Thyroid gland (tissue), 4 donors: ENCODE data around the gene AIM2. TPM values are rescaled to one million over a fixed set of nuclear protein-coding genes. Genes with fewer than 3 reads are reported as not detected.

Experiments used
- DNase-seq, 2 donors: peaks; one replicate each; pipeline ENCODE4 v3.0.0-alpha.2; 2019
- H3K27ac ChIP-seq, 3 donors: fragments of 200-600 bp; sonication (generic); 1 replicate in 2 of 3; 2 replicates in 1 of 3; pipeline ENCODE4 v1.5.1; 2016 to 2019; ENCODE audit warnings: mild to moderate bottlenecking in 1 of 3, moderate library complexity in 1 of 3
- H3K27me3 ChIP-seq: fragments of 200-600 bp; sonication (generic); one replicate; pipeline ENCODE4 v1.5.1; 2019
- H3K36me3 ChIP-seq, 2 donors: fragments of 200-600 bp; sonication (generic); one replicate each; pipeline ENCODE4 v1.5.1; 2016 to 2019
- H3K4me1 ChIP-seq, 2 donors: fragments of 200-600 bp; sonication (generic); one replicate each; pipeline ENCODE4 v1.5.1; 2017 to 2019
- H3K4me3 ChIP-seq, 3 donors: fragments of 200-600 bp; sonication (generic); replicated peaks in 1 of 3; 1 replicate in 2 of 3; 2 replicates in 1 of 3; pipeline ENCODE4 v1.5.1; 2016; ENCODE audit warnings: mild to moderate bottlenecking in 1 of 3
- H3K9me3 ChIP-seq: fragments of 200-600 bp; sonication (generic); one replicate; pipeline ENCODE4 v1.5.1; 2017
- CTCF ChIP-seq, 6 experiments: fragments of 200-600 bp in 3 of 6; fragments of 450-650 bp in 3 of 6; sonication (generic) in 3 of 6; IDR thresholded peaks; one replicate each; pipeline ENCODE4 v1.5.1; 2016 to 2019; ENCODE audit warnings: antibody characterized with exemption in 6 of 6, mild to moderate bottlenecking in 2 of 6, inconsistent platforms in 1 of 6, moderate library complexity in 1 of 6
- POLR2A ChIP-seq, 2 donors: fragments of 450-650 bp; IDR thresholded peaks; one replicate each; pipeline ENCODE4 v1.6.1; 2017; ENCODE audit warnings: antibody characterized with exemption in 2 of 2, mild to moderate bottlenecking in 2 of 2, moderate library complexity in 1 of 2
- WGBS, 2 donors: methylation state at CpG; one replicate each; pipeline ENCODE4 v1.1.5; 2017; 5-methylcytosine and 5-hydroxymethylcytosine counted together
- intact Hi-C: fragments of 100-400 bp; cut with DNase I; formaldehyde crosslinking; loops from one replicate; pipeline ENCODE4 v1.15.1; 2023
- total RNA-seq, 4 donors: library from RNA; depleted of rRNA; stranded (reverse); fragments of >200 nt; gene quantifications; one replicate each; pipeline ENCODE4 v1.2.3, GENCODE V29; 2016

The AIM2 gene
- total RNA-seq, 4 donors from 2014 or later: 0.22 to 0.34 (median 0.27) TPM; not detected in 1

GRCh38 chr1:159088546-159089183 is 12.1 kb upstream of the AIM2 start:
- no peaks in the 10 kb centered on the region for H3K27me3 ChIP-seq
- no peak for DNase-seq
- H3K36me3 ChIP-seq: no peaks in the 10 kb centered on the region
- H3K9me3 ChIP-seq: no peaks in the 10 kb centered on the region
- H3K4me3 ChIP-seq: no peak overlapping the region
- WGBS, 2 donors: 75 to 78% methylated on average over 6 of the region's 6 CpGs
- intact Hi-C loops: no loop called here
- no peak overlapping the region for H3K27ac ChIP-seq
- H3K4me1 ChIP-seq: no peaks in the 10 kb centered on the region
- no peak for TF ChIP-seq CTCF (IDR thresholded peaks at IDR 0.05)
- no peak for TF ChIP-seq POLR2A (IDR thresholded peaks at IDR 0.05)

GRCh38 chr1:159088050-159088449 is 11.5 kb upstream of the AIM2 start:
- Histone ChIP-seq H3K27ac (no peak overlapping the region), H3K36me3 (no peaks in the 10 kb centered on the region), H3K27me3 (no peaks in the 10 kb centered on the region), H3K4me1 (no peaks in the 10 kb centered on the region), H3K4me3 (no peak overlapping the region), H3K9me3 (no peaks in the 10 kb centered on the region)
- DNase-seq: no peak
- 49 to 75% methylated on average over 2 of the region's 2 CpGs for WGBS, 2 donors
- intact Hi-C loops: no loop called here
- TF ChIP-seq CTCF (IDR thresholded peaks at IDR 0.05) (no peak), POLR2A (IDR thresholded peaks at IDR 0.05) (no peak)

DNA sequence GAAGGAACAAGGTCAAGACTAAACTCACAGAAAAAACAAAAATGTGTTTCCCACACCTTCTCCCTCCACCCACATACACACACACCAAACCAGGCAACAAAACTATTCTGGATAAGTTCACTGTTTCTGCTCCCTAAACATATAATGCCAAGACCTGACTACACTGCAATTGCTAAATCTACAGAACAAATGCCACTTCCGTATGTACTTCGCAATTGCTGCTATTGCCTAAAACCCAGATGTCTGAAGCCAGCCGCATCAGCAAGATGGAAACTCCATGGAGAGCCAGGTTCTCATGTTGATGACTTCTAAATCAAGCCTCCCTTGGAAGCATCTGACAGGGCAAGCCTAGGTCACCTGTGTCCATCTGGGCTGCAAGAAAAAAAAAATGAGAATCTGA is 8.3 kb upstream of the AIM2 start:
- H3K4me1 ChIP-seq: no peaks in the 10 kb centered on the region
- TF ChIP-seq POLR2A (IDR thresholded peaks at IDR 0.05): no peak
- TF ChIP-seq CTCF (IDR thresholded peaks at IDR 0.05): no peak
- intact Hi-C loops: no loop called here
- WGBS, 2 donors: 85 to 87% methylated on average over 3 of the region's 3 CpGs
- no peaks in the 10 kb centered on the region for H3K27me3 ChIP-seq
- H3K36me3 ChIP-seq: no peaks in the 10 kb centered on the region
- no peak overlapping the region for H3K27ac ChIP-seq
- no peak for DNase-seq
- H3K9me3 ChIP-seq: no peaks in the 10 kb centered on the region
- no peak overlapping the region for H3K4me3 ChIP-seq

- intact Hi-C loops: no loop called here
- no peak overlapping the region for H3K27ac ChIP-seq
- H3K27me3 ChIP-seq: no peaks in the 10 kb centered on the region
- no peaks in the 10 kb centered on the region for H3K9me3 ChIP-seq
- WGBS, 2 donors: 83 to 89% methylated on average over 3 of the region's 3 CpGs
- no peaks in the 10 kb centered on the region for H3K36me3 ChIP-seq
- no peak for DNase-seq
- H3K4me3 ChIP-seq: no peak overlapping the region
- TF ChIP-seq CTCF (IDR thresholded peaks at IDR 0.05) (no peak), POLR2A (IDR thresholded peaks at IDR 0.05) (no peak)
- H3K4me1 ChIP-seq: no peaks in the 10 kb centered on the region
Observed at GRCh38 chr1:159084152-159084551, 7.6 kb upstream of the AIM2 start.

GRCh38 chr1:159083013-159083412 is 6.4 kb upstream of the AIM2 start:
- no peak for DNase-seq
- no peaks in the 10 kb centered on the region for H3K4me1 ChIP-seq
- TF ChIP-seq CTCF (IDR thresholded peaks at IDR 0.05) (no peak), POLR2A (IDR thresholded peaks at IDR 0.05) (no peak)
- H3K4me3 ChIP-seq: no peak overlapping the region
- H3K27me3 ChIP-seq: no peaks in the 10 kb centered on the region
- intact Hi-C loops: no loop called here
- no peaks in the 10 kb centered on the region for H3K9me3 ChIP-seq
- WGBS, 2 donors: 95 to 96% methylated on average over 1 of the region's 1 CpG
- H3K27ac ChIP-seq: no peak overlapping the region
- no peaks in the 10 kb centered on the region for H3K36me3 ChIP-seq
